ENCODE results near the gene MRGPRF.

GRCh38 chr11:69030301-69030700 lies 17.3 kb upstream of the MRGPRF start:
- no peak for TF ChIP-seq REST (IDR thresholded peaks at IDR 0.05; ENCODE audit: insufficient read depth in 1 of 2, low read depth in 2 of 2, low read length in 2 of 2)
- TF ChIP-seq SIN3A (IDR thresholded peaks at IDR 0.05; ENCODE audit: borderline replicate concordance, insufficient read depth, low read length) = no peak

Data from PFSK-1 (cell line).